OCI-LY3 (cell line): ENCODE results near the gene STK38L.

Experiments used
- H2AFZ ChIP-seq: fragments of 200-600, 300-600 bp; shearing (Covaris generic); 2 replicates; pipeline ENCODE4 v1.6.0; 2014; ENCODE audit warnings: antibody characterized with exemption, low read depth, low read length
- H3K27ac ChIP-seq: fragments of 200-600, 300-600 bp; sonication (generic); 2 replicates; pipeline ENCODE4 v1.5.1; 2014; ENCODE audit warnings: mild to moderate bottlenecking, low read length, moderate library complexity, mixed read lengths
- H3K27me3 ChIP-seq: fragments of 200-600, 300-600 bp; sonication (generic); 2 replicates; pipeline ENCODE4 v1.6.1; 2014; ENCODE audit warnings: low read depth, low read length, mixed read lengths
- H3K36me3 ChIP-seq: fragments of 200-600, 300-600 bp; sonication (generic); replicated peaks from 2 replicates; pipeline ENCODE3; 2014; ENCODE audit warnings: low read depth, low read length, mixed read lengths
- H3K4me1 ChIP-seq: fragments of 300-600, 200-600 bp; sonication (generic); 2 replicates; pipeline ENCODE4 v1.6.1; 2014; ENCODE audit warnings: low read length, mixed read lengths
- H3K4me2 ChIP-seq: fragments of 200-600, 300-600 bp; sonication (generic); 2 replicates; pipeline ENCODE4 v1.6.1; 2014; ENCODE audit warnings: low read length, mixed read lengths
- H3K4me3 ChIP-seq: fragments of 300-600, 200-600 bp; sonication (generic); 2 replicates; pipeline ENCODE4 v1.5.1; 2014; ENCODE audit warnings: antibody characterized with exemption, mild to moderate bottlenecking, low read length, moderate library complexity
- H3K79me2 ChIP-seq: fragments of 300-600, 200-600 bp; shearing (Covaris generic); 2 replicates; pipeline ENCODE4 v1.6.1; 2014; ENCODE audit warnings: mild to moderate bottlenecking, low read length, mixed read lengths
- H3K9ac ChIP-seq: fragments of 300-600, 200-600 bp; shearing (Covaris generic); 2 replicates; pipeline ENCODE4 v1.6.0; 2014; ENCODE audit warnings: mild to moderate bottlenecking, low read length, moderate library complexity
- H3K9me3 ChIP-seq: fragments of 200-600, 300-600 bp; shearing (Covaris generic); 2 replicates; pipeline ENCODE4 v1.6.1; 2014; ENCODE audit warnings: low read length, mixed read lengths; ENCODE audit not compliant: insufficient read depth
- H4K20me1 ChIP-seq: fragments of 200-600, 300-600 bp; sonication (generic); 2 replicates; pipeline ENCODE4 v1.6.1; 2016; ENCODE audit warnings: low read length, mixed read lengths; ENCODE audit not compliant: insufficient read depth
- EZH2phosphoT487 ChIP-seq: fragments of 200-600 bp; shearing (Covaris generic); IDR thresholded peaks from 2 replicates; pipeline ENCODE4 v1.6.1; 2018; ENCODE audit warnings: antibody characterized with exemption, mixed run types, low read depth
- TF ChIP-seq, protein P1 (sequence below): fragments of 200-600, 300-600 bp; sonication (generic); IDR thresholded peaks from 2 replicates; pipeline ENCODE4 v1.5.1; 2014; ENCODE audit warnings: antibody characterized with exemption, low read length, low read depth

The STK38L gene

GRCh38 chr12:27243804-27244688 is at the start of gene STK38L:
STK38L (plus strand) TSS chr12:27244286; CDS start chr12:27297721, 53,435 bp downstream.
- H3K27ac ChIP-seq = peak within 1 kb of the TSS; percentile 88
- peaks cover 51% of the 10 kb centered on the region for H3K79me2 ChIP-seq
- peaks cover 34% of the 10 kb centered on the region for H4K20me1 ChIP-seq
- TF ChIP-seq, protein P1, sequence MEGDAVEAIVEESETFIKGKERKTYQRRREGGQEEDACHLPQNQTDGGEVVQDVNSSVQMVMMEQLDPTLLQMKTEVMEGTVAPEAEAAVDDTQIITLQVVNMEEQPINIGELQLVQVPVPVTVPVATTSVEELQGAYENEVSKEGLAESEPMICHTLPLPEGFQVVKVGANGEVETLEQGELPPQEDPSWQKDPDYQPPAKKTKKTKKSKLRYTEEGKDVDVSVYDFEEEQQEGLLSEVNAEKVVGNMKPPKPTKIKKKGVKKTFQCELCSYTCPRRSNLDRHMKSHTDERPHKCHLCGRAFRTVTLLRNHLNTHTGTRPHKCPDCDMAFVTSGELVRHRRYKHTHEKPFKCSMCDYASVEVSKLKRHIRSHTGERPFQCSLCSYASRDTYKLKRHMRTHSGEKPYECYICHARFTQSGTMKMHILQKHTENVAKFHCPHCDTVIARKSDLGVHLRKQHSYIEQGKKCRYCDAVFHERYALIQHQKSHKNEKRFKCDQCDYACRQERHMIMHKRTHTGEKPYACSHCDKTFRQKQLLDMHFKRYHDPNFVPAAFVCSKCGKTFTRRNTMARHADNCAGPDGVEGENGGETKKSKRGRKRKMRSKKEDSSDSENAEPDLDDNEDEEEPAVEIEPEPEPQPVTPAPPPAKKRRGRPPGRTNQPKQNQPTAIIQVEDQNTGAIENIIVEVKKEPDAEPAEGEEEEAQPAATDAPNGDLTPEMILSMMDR = 0 out of 2 replicates have a peak, but pooled peaks have one; percentile 5
- no peak for TF ChIP-seq EZH2phosphoT487
- H3K4me1 ChIP-seq = peaks cover 53% of the 10 kb centered on the region
- peak within 1 kb of the TSS; percentile 42; the same call in 1 of the 2 replicates for H2AFZ ChIP-seq
- peak within 1 kb of the TSS; percentile 91 for H3K4me2 ChIP-seq
- no peaks in the 10 kb centered on the region for H3K9me3 ChIP-seq
- H3K27me3 ChIP-seq = no peaks in the 10 kb centered on the region
- H3K4me3 ChIP-seq = peak within 1 kb of the TSS; percentile 98
- peaks cover 37% of the 10 kb centered on the region for H3K36me3 ChIP-seq
- peak within 1 kb of the TSS; percentile 99 for H3K9ac ChIP-seq

DNA sequence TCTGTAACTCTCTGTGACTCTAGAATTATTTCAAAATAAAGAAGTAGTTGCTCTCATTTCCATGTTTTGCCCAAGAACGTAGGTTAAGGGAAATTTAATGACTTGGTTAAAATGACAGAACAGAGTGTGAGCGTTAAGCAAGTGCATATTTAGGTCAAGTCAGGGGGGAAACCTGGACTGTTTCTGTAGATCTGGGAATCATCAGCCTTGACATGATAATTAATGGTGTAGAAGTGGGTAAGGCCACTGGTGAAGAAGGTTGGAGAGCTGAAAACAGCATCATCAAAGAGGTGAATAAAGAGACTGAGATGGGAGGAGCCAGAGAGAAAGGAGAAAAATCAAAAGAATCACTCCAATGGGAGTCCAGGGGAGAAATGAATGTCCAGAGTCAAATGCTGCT is 49.4 kb upstream of the STK38L start:
- H3K79me2 ChIP-seq = no peaks in the 10 kb centered on the region
- H3K9me3 ChIP-seq = no peaks in the 10 kb centered on the region
- H3K9ac ChIP-seq = no peak overlapping the region
- H3K27me3 ChIP-seq = no peaks in the 10 kb centered on the region
- no peak overlapping the region for H3K27ac ChIP-seq
- H3K4me3 ChIP-seq = no peak overlapping the region
- no peaks in the 10 kb centered on the region for H3K36me3 ChIP-seq
- TF ChIP-seq, protein P1 = no peak
- no peak for TF ChIP-seq EZH2phosphoT487
- H3K4me2 ChIP-seq = no peak overlapping the region
- no peaks in the 10 kb centered on the region for H4K20me1 ChIP-seq
- H2AFZ ChIP-seq = peak overlapping the region; percentile 51; the same call in 1 of the 2 replicates
- H3K4me1 ChIP-seq = peaks cover 27% of the 10 kb centered on the region

- H2AFZ ChIP-seq = no peak overlapping the region
Measured at GRCh38 chr12:27198036-27198435, 46.0 kb upstream of the STK38L start.

More at GRCh38 chr12:27198036-27198435, 46.0 kb upstream of the STK38L start:
- no peaks in the 10 kb centered on the region for H3K36me3 ChIP-seq
- H3K4me2 ChIP-seq = no peak overlapping the region
- TF ChIP-seq EZH2phosphoT487 = no peak
- TF ChIP-seq, protein P1 = no peak
- no peak overlapping the region for H3K4me3 ChIP-seq
- H4K20me1 ChIP-seq = no peaks in the 10 kb centered on the region
- H3K9me3 ChIP-seq = no peaks in the 10 kb centered on the region
- H3K79me2 ChIP-seq = no peaks in the 10 kb centered on the region
- no peak overlapping the region for H3K27ac ChIP-seq
- no peaks in the 10 kb centered on the region for H3K27me3 ChIP-seq
- no peak overlapping the region for H3K9ac ChIP-seq
- H3K4me1 ChIP-seq = peaks cover 58% of the 10 kb centered on the region
